Measurements from ENCODE around the gene TUT4.
A peak's percentile ranks its signal among the peaks of the same experiment; 100 is the strongest.
"Not testable (repeated sequence)": the region's sequence is repeated elsewhere in the genome, so short reads cannot be mapped to it uniquely, and the experiment has no call there.

Gene TUT4

GRCh38 chr1:52552505-52553361 lies at the start of gene TUT4:
TUT4 (minus strand) TSS chr1:52553092; CDS start chr1:52526280, 26,812 bp downstream.
- peak; percentile 76 for DNase-seq (ENCODE audit: low spot score)

- peak; percentile 54 for DNase-seq (ENCODE audit: low spot score)
Observed at GRCh38 chr1:52601991-52602855, 49.3 kb upstream of the TUT4 start, which contains the start of gene GPX7. GPX7 (plus strand) TSS chr1:52602371; CDS start chr1:52602410, 39 bp downstream.

GRCh38 chr1:52601519-52601918 lies 48.6 kb upstream of the TUT4 start:
- no peak for DNase-seq (ENCODE audit: low spot score)

GRCh38 chr1:52600533-52601179 lies 47.8 kb upstream of the TUT4 start:
- DNase-seq (ENCODE audit: low spot score): no peak

GRCh38 chr1:52599236-52599635 lies 46.3 kb upstream of the TUT4 start:
- DNase-seq (ENCODE audit: low spot score): no peak

- no peak for DNase-seq (ENCODE audit: low spot score)
Observed at GRCh38 chr1:52598729-52599128, 45.8 kb upstream of the TUT4 start.

- no peak for DNase-seq (ENCODE audit: low spot score)
Observed at GRCh38 chr1:52597912-52598311, 45.0 kb upstream of the TUT4 start.

- DNase-seq (ENCODE audit: low spot score): no peak
Observed at GRCh38 chr1:52595061-52595460, 42.2 kb upstream of the TUT4 start.

- no peak for DNase-seq (ENCODE audit: low spot score)
Observed at GRCh38 chr1:52593495-52593894, 40.6 kb upstream of the TUT4 start.

- no peak for DNase-seq (ENCODE audit: low spot score)
Observed at GRCh38 chr1:52592637-52593323, 39.9 kb upstream of the TUT4 start.

GRCh38 chr1:52590266-52590665 lies 37.4 kb upstream of the TUT4 start:
- no peak for DNase-seq (ENCODE audit: low spot score)

- DNase-seq (ENCODE audit: low spot score): no peak
Observed at GRCh38 chr1:52588535-52588934, 35.6 kb upstream of the TUT4 start.

- no peak for DNase-seq (ENCODE audit: low spot score)
Observed at GRCh38 chr1:52588027-52588426, 35.1 kb upstream of the TUT4 start.

GRCh38 chr1:52585474-52585873 lies 32.6 kb upstream of the TUT4 start:
- no peak for DNase-seq (ENCODE audit: low spot score)

GRCh38 chr1:52582116-52582696 lies 29.3 kb upstream of the TUT4 start:
- no peak for DNase-seq (ENCODE audit: low spot score)

GRCh38 chr1:52580283-52580682 lies 27.4 kb upstream of the TUT4 start:
- no peak for DNase-seq (ENCODE audit: low spot score)

GRCh38 chr1:52579415-52579814 lies 26.5 kb upstream of the TUT4 start:
- DNase-seq (ENCODE audit: low spot score): no peak

GRCh38 chr1:52578066-52578465 lies 25.2 kb upstream of the TUT4 start:
- DNase-seq (ENCODE audit: low spot score): not testable (repeated sequence)

- DNase-seq (ENCODE audit: low spot score): no peak
Observed at GRCh38 chr1:52576074-52576473, 23.2 kb upstream of the TUT4 start.

GRCh38 chr1:52574594-52574993 lies 21.7 kb upstream of the TUT4 start:
- DNase-seq (ENCODE audit: low spot score): no peak

- DNase-seq (ENCODE audit: low spot score): no peak
Observed at GRCh38 chr1:52572387-52572786, 19.5 kb upstream of the TUT4 start.
